HepG2 (cell line): Measurements from ENCODE around the gene GAL3ST3. TPM values are rescaled to one million over a fixed set of nuclear protein-coding genes. Genes with fewer than 3 reads are reported as not detected.

Experiments
- polyA plus RNA-seq, 8 experiments: library from polyadenylated mRNA; depleted of rRNA in 3 of 8; stranded (reverse) in 7 of 8; unstranded in 1 of 8; fragments of >200 nt; fragmentation: Illumina TruSeq in 4 of 8; extraction: Trizol in 4 of 8; gene quantifications; 2 replicates each; pipeline versions ENCODE4 v1.2.1 to v1.2.3, GENCODE V29; 2011 to 2016; ENCODE audit warnings: low read depth in 4 of 8, missing spikeins in 1 of 8, mixed read lengths in 1 of 8; ENCODE audit not compliant: insufficient read depth in 1 of 8
- total RNA-seq, 5 experiments: library from RNA; depleted of rRNA; stranded (reverse); fragments of >200 nt; fragmentation: Illumina TruSeq; extraction: Trizol; gene quantifications; 2 replicates each; pipeline ENCODE4 v1.2.3, GENCODE V29; 2016; ENCODE audit warnings: low read depth in 1 of 5

The GAL3ST3 gene
- total and polyA plus RNA-seq, 2 of the 13 experiments (the other 11 are each of a cell fraction or from before 2014, with no cell fraction given): not detected

Other genes with a start within 250 kb of the GAL3ST3 start
- gene SNX32, start 215.2 kb downstream of the GAL3ST3 start, total RNA-seq (2016; rRNA removed; fragmentation: Illumina TruSeq; extraction: Trizol): 0.09 TPM in 1 of 2 replicates, not detected in the other
- gene SNX32, start 215.2 kb downstream of the GAL3ST3 start, polyA plus RNA-seq (2011; rRNA removed): 0.29 and 0.34 TPM in 2 replicates
- gene CFL1, start 191.0 kb downstream of the GAL3ST3 start, total RNA-seq (2016; rRNA removed; fragmentation: Illumina TruSeq; extraction: Trizol): 383 and 458 TPM in 2 replicates
- gene CFL1, start 191.0 kb downstream of the GAL3ST3 start, polyA plus RNA-seq (2011; rRNA removed): 347 and 379 TPM in 2 replicates
- 13.2 and 25.6 TPM in 2 replicates for gene MUS81, start 188.7 kb downstream of the GAL3ST3 start, total RNA-seq (2016; rRNA removed; fragmentation: Illumina TruSeq; extraction: Trizol)
- 30.2 and 43.6 TPM in 2 replicates for gene MUS81, start 188.7 kb downstream of the GAL3ST3 start, polyA plus RNA-seq (2011; rRNA removed)
- gene EFEMP2, start 176.4 kb downstream of the GAL3ST3 start, total RNA-seq (2016; rRNA removed; fragmentation: Illumina TruSeq; extraction: Trizol): 3.7 and 7.4 TPM in 2 replicates
- gene EFEMP2, start 176.4 kb downstream of the GAL3ST3 start, polyA plus RNA-seq (2011; rRNA removed): 29.7 and 34.3 TPM in 2 replicates
- gene CTSW, start 169.3 kb downstream of the GAL3ST3 start, total RNA-seq (2016; rRNA removed; fragmentation: Illumina TruSeq; extraction: Trizol): not detected in 2 replicates
- 0.09 TPM in 1 of 2 replicates, not detected in the other for gene CTSW, start 169.3 kb downstream of the GAL3ST3 start, polyA plus RNA-seq (2011; rRNA removed)
- 62.1 and 66.0 TPM in 2 replicates for gene FIBP, start 160.7 kb downstream of the GAL3ST3 start, total RNA-seq (2016; rRNA removed; fragmentation: Illumina TruSeq; extraction: Trizol)
- 42.9 and 55.3 TPM in 2 replicates for gene FIBP, start 160.7 kb downstream of the GAL3ST3 start, polyA plus RNA-seq (2011; rRNA removed)
- gene CCDC85B, start 158.5 kb downstream of the GAL3ST3 start, total RNA-seq (2016; rRNA removed; fragmentation: Illumina TruSeq; extraction: Trizol): 15.7 and 19.5 TPM in 2 replicates
- gene CCDC85B, start 158.5 kb downstream of the GAL3ST3 start, polyA plus RNA-seq (2011; rRNA removed): 8.2 and 11.4 TPM in 2 replicates
- gene FOSL1, start 148.8 kb downstream of the GAL3ST3 start, total RNA-seq (2016; rRNA removed; fragmentation: Illumina TruSeq; extraction: Trizol): 3.1 and 4.0 TPM in 2 replicates
- gene FOSL1, start 148.8 kb downstream of the GAL3ST3 start, polyA plus RNA-seq (2011; rRNA removed): 2.8 and 4.1 TPM in 2 replicates
- 8.4 and 10.0 TPM in 2 replicates for gene C11orf68, start 130.1 kb downstream of the GAL3ST3 start, total RNA-seq (2016; rRNA removed; fragmentation: Illumina TruSeq; extraction: Trizol)
- 28.3 and 37.2 TPM in 2 replicates for gene C11orf68, start 130.1 kb downstream of the GAL3ST3 start, polyA plus RNA-seq (2011; rRNA removed)
- gene DRAP1, start 129.7 kb downstream of the GAL3ST3 start, total RNA-seq (2016; rRNA removed; fragmentation: Illumina TruSeq; extraction: Trizol): 31.5 and 52.3 TPM in 2 replicates
- 44.6 and 46.8 TPM in 2 replicates for gene DRAP1, start 129.7 kb downstream of the GAL3ST3 start, polyA plus RNA-seq (2011; rRNA removed)
- gene TSGA10IP, start 103.7 kb downstream of the GAL3ST3 start, total RNA-seq (2016; rRNA removed; fragmentation: Illumina TruSeq; extraction: Trizol): not detected in 2 replicates
- gene TSGA10IP, start 103.7 kb downstream of the GAL3ST3 start, polyA plus RNA-seq (2011; rRNA removed): 0.07 TPM in 1 of 2 replicates, not detected in the other
- gene SART1, start 87.4 kb downstream of the GAL3ST3 start, total RNA-seq (2016; rRNA removed; fragmentation: Illumina TruSeq; extraction: Trizol): 18.1 and 22.5 TPM in 2 replicates
- 11.3 and 13.1 TPM in 2 replicates for gene SART1, start 87.4 kb downstream of the GAL3ST3 start, polyA plus RNA-seq (2011; rRNA removed)
- gene EIF1AD, start 47.0 kb downstream of the GAL3ST3 start, total RNA-seq (2016; rRNA removed; fragmentation: Illumina TruSeq; extraction: Trizol): 30.8 and 45.9 TPM in 2 replicates
- 18.2 and 24.0 TPM in 2 replicates for gene EIF1AD, start 47.0 kb downstream of the GAL3ST3 start, polyA plus RNA-seq (2011; rRNA removed)
- gene BANF1, start 46.7 kb downstream of the GAL3ST3 start, total RNA-seq (2016; rRNA removed; fragmentation: Illumina TruSeq; extraction: Trizol): 40.5 and 45.9 TPM in 2 replicates
- gene BANF1, start 46.7 kb downstream of the GAL3ST3 start, polyA plus RNA-seq (2011; rRNA removed): 75.9 and 86.5 TPM in 2 replicates
- gene CST6, start 37.2 kb downstream of the GAL3ST3 start, total RNA-seq (2016; rRNA removed; fragmentation: Illumina TruSeq; extraction: Trizol): not detected in 2 replicates
- not detected in 2 replicates for gene CST6, start 37.2 kb downstream of the GAL3ST3 start, polyA plus RNA-seq (2011; rRNA removed)
- gene CATSPER1, start 22.7 kb downstream of the GAL3ST3 start, total RNA-seq (2016; rRNA removed; fragmentation: Illumina TruSeq; extraction: Trizol): not detected in 2 replicates
- 0.04 and 0.17 TPM in 2 replicates for gene CATSPER1, start 22.7 kb downstream of the GAL3ST3 start, polyA plus RNA-seq (2011; rRNA removed)
- 153 and 162 TPM in 2 replicates for gene SF3B2, start 3.2 kb upstream of the GAL3ST3 start, total RNA-seq (2016; rRNA removed; fragmentation: Illumina TruSeq; extraction: Trizol)
- gene SF3B2, start 3.2 kb upstream of the GAL3ST3 start, polyA plus RNA-seq (2011; rRNA removed): 70.0 and 70.4 TPM in 2 replicates
- gene PACS1, start 21.1 kb upstream of the GAL3ST3 start, total RNA-seq (2016; rRNA removed; fragmentation: Illumina TruSeq; extraction: Trizol): 7.6 and 12.2 TPM in 2 replicates
- gene PACS1, start 21.1 kb upstream of the GAL3ST3 start, polyA plus RNA-seq (2011; rRNA removed): 8.6 and 11.9 TPM in 2 replicates
- 5.8 and 8.9 TPM in 2 replicates for gene KLC2, start 208.5 kb upstream of the GAL3ST3 start, total RNA-seq (2016; rRNA removed; fragmentation: Illumina TruSeq; extraction: Trizol)
- gene KLC2, start 208.5 kb upstream of the GAL3ST3 start, polyA plus RNA-seq (2011; rRNA removed): 9.2 and 13.5 TPM in 2 replicates
- 73.7 and 77.9 TPM in 2 replicates for gene RAB1B, start 219.5 kb upstream of the GAL3ST3 start, total RNA-seq (2016; rRNA removed; fragmentation: Illumina TruSeq; extraction: Trizol)
- 87.9 and 97.8 TPM in 2 replicates for gene RAB1B, start 219.5 kb upstream of the GAL3ST3 start, polyA plus RNA-seq (2011; rRNA removed)
- 0.18 and 0.60 TPM in 2 replicates for gene CNIH2, start 229.0 kb upstream of the GAL3ST3 start, total RNA-seq (2016; rRNA removed; fragmentation: Illumina TruSeq; extraction: Trizol)
- gene CNIH2, start 229.0 kb upstream of the GAL3ST3 start, polyA plus RNA-seq (2011; rRNA removed): 0.25 and 0.69 TPM in 2 replicates
- 78.9 and 145 TPM in 2 replicates for gene YIF1A, start 240.0 kb upstream of the GAL3ST3 start, total RNA-seq (2016; rRNA removed; fragmentation: Illumina TruSeq; extraction: Trizol)
- 133 and 166 TPM in 2 replicates for gene YIF1A, start 240.0 kb upstream of the GAL3ST3 start, polyA plus RNA-seq (2011; rRNA removed)
- gene TMEM151A, start 242.7 kb upstream of the GAL3ST3 start, total RNA-seq (2016; rRNA removed; fragmentation: Illumina TruSeq; extraction: Trizol): 0.10 and 0.18 TPM in 2 replicates
- 0.33 and 0.48 TPM in 2 replicates for gene TMEM151A, start 242.7 kb upstream of the GAL3ST3 start, polyA plus RNA-seq (2011; rRNA removed)